A549 (cell line): ENCODE results near the gene DLX4. TPM values are rescaled to one million over a fixed set of nuclear protein-coding genes. Genes with fewer than 3 reads are reported as not detected.
A peak's percentile ranks its signal among the peaks of the same experiment; 100 is the strongest.

Source experiments
- ATAC-seq, 2 experiments: fragments of 200-7000 bp in 1 of 2; fragments of >200 bp in 1 of 2; cut with Nextera tagmentation in 1 of 2; cut with Tn5 transposase in 1 of 2; 3 replicates each; pipeline versions ENCODE4 v1.8.0 to v1.9.1; 2018 to 2020; ENCODE audit warnings: mild to moderate bottlenecking in 1 of 2, moderate library complexity in 1 of 2
- CTCF ChIA-PET: fragments of 300-600 bp; sonication (Branson Sonifier 250); formaldehyde crosslinking; extraction: SDS; loops from one replicate; lab custom pipeline; 2021; ENCODE audit warnings: antibody characterized with exemption, inconsistent platforms; lab: Yijun Ruan, JAX
- POLR2A ChIA-PET: fragments of 350-600 bp; formaldehyde crosslinking; extraction: SDS; loops from one replicate; lab custom pipeline; 2021; ENCODE audit warnings: antibody characterized with exemption, inconsistent platforms; lab: Yijun Ruan, JAX
- DNase-seq, 2 experiments: peaks; one replicate each; pipeline versions ENCODE4 v3.0.0 to v3.0.0-alpha.2; 2011 to 2016; ENCODE audit warnings: low read depth in 1 of 2, low spot score in 1 of 2
- FAIRE-seq: peaks from 2 replicates; lab custom pipeline; 2011; peaks lifted over from hg19 to GRCh38; lab: Jason Lieb, UNC
- H3K27ac ChIP-seq, 2 experiments: fragments of >200 bp; sonication (Bioruptor Twin); formaldehyde crosslinking; 3 replicates each; pipeline ENCODE4 v1.5.1; 2016 to 2017
- H3K4me1 ChIP-seq: fragments of >200 bp; sonication (Bioruptor Twin); formaldehyde crosslinking; 3 replicates; pipeline ENCODE4 v1.6.1; 2016
- H3K4me2 ChIP-seq: fragments of >200 bp; sonication (Bioruptor Twin); formaldehyde crosslinking; 3 replicates; pipeline ENCODE4 v1.6.1; 2016
- H3K4me3 ChIP-seq: fragments of >200 bp; sonication (Bioruptor Twin); formaldehyde crosslinking; 3 replicates; pipeline ENCODE4 v1.5.1; 2016
- H3K9me3 ChIP-seq: fragments of >200 bp; sonication (Bioruptor Twin); formaldehyde crosslinking; 3 replicates; pipeline ENCODE4 v1.6.1; 2016
- BHLHE40 ChIP-seq: IDR thresholded peaks from 2 replicates; pipeline ENCODE4 v1.6.1; 2012; ENCODE audit warnings: low read depth, low read length, inconsistent platforms
- CEBPB ChIP-seq, 2 experiments: fragments of >200 bp in 1 of 2; sonication (Bioruptor Twin) in 1 of 2; formaldehyde crosslinking in 1 of 2; IDR thresholded peaks; 2 replicates each; pipeline ENCODE4 v1.6.1; 2012 to 2016
- CTCF ChIP-seq: fragments of >200 bp; sonication (Bioruptor Twin); formaldehyde crosslinking; IDR thresholded peaks from 3 replicates; pipeline ENCODE4 v1.5.1; 2016
- ELK1 ChIP-seq: fragments of 150-350 bp; IDR thresholded peaks from 2 replicates; pipeline ENCODE4 v1.6.1; 2014; ENCODE audit warnings: low read depth, mild to moderate bottlenecking, low read length
- ESRRA ChIP-seq: fragments of 150-350 bp; IDR thresholded peaks from 2 replicates; pipeline ENCODE4 v1.6.1; 2014; ENCODE audit warnings: mild to moderate bottlenecking, low read length, borderline replicate concordance
- FOXS1 ChIP-seq: fragments of 250-450 bp; sonication (Bioruptor Pico); IDR thresholded peaks from 2 replicates; pipeline ENCODE4 v1.5.0; 2020; ENCODE audit warnings: mild to moderate bottlenecking, moderate library complexity
- HES2 ChIP-seq: fragments of >200 bp; sonication (Bioruptor Twin); formaldehyde crosslinking; IDR thresholded peaks from 2 replicates; pipeline ENCODE4 v1.6.1; 2016
- HEYL ChIP-seq: fragments of 250-450 bp; sonication (Bioruptor Pico); IDR thresholded peaks from 2 replicates; pipeline ENCODE4 v1.8.0; 2021; ENCODE audit warnings: mild to moderate bottlenecking, moderate library complexity
- HOXB13 ChIP-seq: fragments of 250-450 bp; sonication (Bioruptor Pico); IDR thresholded peaks from 2 replicates; pipeline ENCODE4 v1.5.0; 2020; ENCODE audit warnings: low read depth, mild to moderate bottlenecking, moderate library complexity
- KDM1A ChIP-seq: fragments of 200-600 bp; sonication (generic); IDR thresholded peaks from 2 replicates; pipeline ENCODE4 v1.6.1; 2016; ENCODE audit warnings: low read depth, mild to moderate bottlenecking
- NPAS2 ChIP-seq: fragments of 250-450 bp; sonication (Bioruptor Pico); IDR thresholded peaks from 2 replicates; pipeline ENCODE4 v1.8.0; 2022; ENCODE audit warnings: mild to moderate bottlenecking, moderate library complexity, borderline replicate concordance
- PBX3 ChIP-seq: IDR thresholded peaks from 2 replicates; pipeline ENCODE4 v1.6.1; 2012
- PHF8 ChIP-seq: fragments of 200-600 bp; sonication (generic); IDR thresholded peaks from 2 replicates; pipeline ENCODE4 v1.6.1; 2016; ENCODE audit warnings: low read depth, mild to moderate bottlenecking, antibody characterized with exemption, moderate library complexity, borderline replicate concordance
- RCOR1 ChIP-seq: fragments of 150-350 bp; IDR thresholded peaks from 2 replicates; pipeline ENCODE4 v1.6.1; 2014; ENCODE audit warnings: antibody characterized with exemption, low read length, low read depth
- RFX5 ChIP-seq: fragments of 450-650 bp; IDR thresholded peaks from 2 replicates; pipeline ENCODE4 v1.7.1; 2014; ENCODE audit warnings: antibody characterized with exemption, mild to moderate bottlenecking, moderate library complexity
- TP53 ChIP-seq: fragments of 250-450 bp; sonication (Bioruptor Pico); IDR thresholded peaks from 2 replicates; pipeline ENCODE4 v1.5.0; 2021; ENCODE audit warnings: mild to moderate bottlenecking, moderate library complexity
- USF2 ChIP-seq: fragments of 450-650 bp; IDR thresholded peaks from 2 replicates; pipeline ENCODE4 v1.6.1; 2014; ENCODE audit warnings: antibody characterized with exemption
- ZFP36 ChIP-seq: fragments of 450-650 bp; IDR thresholded peaks from 2 replicates; pipeline ENCODE4 v1.6.1; 2014; ENCODE audit warnings: borderline replicate concordance; ENCODE audit not compliant: partially characterized antibody
- ZSCAN20 ChIP-seq: fragments of 250-450 bp; sonication (Bioruptor Pico); IDR thresholded peaks from 2 replicates; pipeline ENCODE4 v1.8.0; 2022; ENCODE audit warnings: mild to moderate bottlenecking, moderate library complexity
- WGBS: methylation state at CpG from one replicate; pipeline ENCODE4 v1.1.6; 2017; ENCODE audit errors: missing lambda C conversion rate; 5-methylcytosine and 5-hydroxymethylcytosine counted together
- polyA plus RNA-seq, 4 experiments: library from polyadenylated mRNA; depleted of rRNA in 3 of 4; stranded (reverse); fragments of >200 nt; fragmentation: RNase III in 1 of 4; extraction: RNeasy Plus Mini Kit Qiagen cat#74134 plus additional on column Dnase treatment in 1 of 4; gene quantifications; 2 replicates in 3 of 4; 3 replicates in 1 of 4; pipeline ENCODE4 v1.2.3, GENCODE V29; 2011 to 2017

DLX4 gene
- polyA plus RNA-seq, 2 of the 4 experiments (the other 2 are of a cell fraction) = 2.9 to 4.1 TPM

- Histone ChIP-seq H3K9me3 (no peaks in the 10 kb centered on the region), H3K4me3 (no peak overlapping the region), H3K4me1 (peaks cover 10% of the 10 kb centered on the region), H3K27ac (0 out of 6 replicates have a peak overlapping the region, but pooled peaks of 1 of the 2 experiments have one; percentile 19), H3K4me2 (no peak overlapping the region)
- 58% methylated on average over 10 of the region's 10 CpGs for WGBS
- ChIA-PET CTCF (interaction anchor here (1.0 to 82.2 kb wide), 5 partner anchors 5 to 167 kb away, joined by 3 to 2613 read pairs (median 11); partner anchors contain the start of genes DLX3, DLX4 and PDK2), POLR2A (no interaction called here)
- DNase-seq (no peak), FAIRE-seq (no peak), ATAC-seq (no peak)
- TF ChIP-seq RFX5 (no peak), CEBPB (IDR thresholded peaks at IDR 0.05) (no peak)
These were observed 40.7 kb upstream of the DLX4 start for GRCh38 chr17:49928126-49928800.

- no peak for TF ChIP-seq NPAS2 (CRISPR knock-in tag)
- TF ChIP-seq HOXB13 = no peak
- TF ChIP-seq RCOR1 = no peak
- no peak for TF ChIP-seq FOXS1 (CRISPR knock-in tag)
- TF ChIP-seq ESRRA = no peak
- no peak for TF ChIP-seq PHF8
- TF ChIP-seq HES2 = no peak
- TF ChIP-seq ZSCAN20 = no peak
- TF ChIP-seq RFX5 = no peak
- no peak for TF ChIP-seq HEYL (CRISPR knock-in tag)
- TF ChIP-seq PBX3 = no peak
- no peak for TF ChIP-seq ELK1
- TF ChIP-seq ZFP36 = no peak
- no peak for TF ChIP-seq USF2
- TF ChIP-seq KDM1A = no peak
- no peak for TF ChIP-seq CTCF
- TF ChIP-seq BHLHE40 = no peak
- TF ChIP-seq TP53 (CRISPR knock-in tag) = no peak
- POLR2A ChIA-PET = no interaction called here
- WGBS = 54% methylated on average over 6 of the region's 6 CpGs
- FAIRE-seq (no peak), DNase-seq (peak; percentile 44 to 60), ATAC-seq (peak; percentile 54 to 57)
- H3K4me3 ChIP-seq = no peak overlapping the region
- CTCF ChIA-PET = interaction anchor here (1.0 to 82.2 kb wide), 4 partner anchors 6 to 166 kb away, joined by 3 to 2613 read pairs (median 1312); partner anchors contain the start of genes DLX3, DLX4 and PDK2
- no peaks in the 10 kb centered on the region for H3K9me3 ChIP-seq
- H3K4me1 ChIP-seq = peaks cover 10% of the 10 kb centered on the region
- H3K27ac ChIP-seq = no peak overlapping the region
- H3K4me2 ChIP-seq = no peak overlapping the region
These were observed 40.0 kb upstream of the DLX4 start for GRCh38 chr17:49928837-49929475.
